Right atrium auricular region (tissue), 2 donors: ENCODE results near the gene PDHX. TPM values are rescaled to one million over a fixed set of nuclear protein-coding genes. Genes with fewer than 3 reads are reported as not detected.

Experiments
- DNase-seq: peaks from one replicate; pipeline ENCODE4 v3.0.0-alpha.2; 2019; ENCODE audit warnings: low spot score
- H3K27ac ChIP-seq, 2 donors: fragments of 200-600 bp; sonication (generic); 1 replicate in 1 of 2; 2 replicates in 1 of 2; pipeline ENCODE4 v1.5.1; 2016 to 2019
- H3K27me3 ChIP-seq, 2 donors: fragments of 200-600 bp; sonication (generic); one replicate each; pipeline versions ENCODE4 v1.5.1 to v1.6.0; 2017 to 2019
- H3K36me3 ChIP-seq: fragments of 200-600 bp; sonication (generic); one replicate; pipeline ENCODE4 v1.5.1; 2016
- H3K4me1 ChIP-seq, 2 donors: fragments of 200-600 bp; sonication (generic); one replicate each; pipeline versions ENCODE4 v1.5.1 to v1.6.0; 2017 to 2019
- H3K4me3 ChIP-seq, 2 donors: fragments of 200-600 bp; sonication (generic); 1 replicate in 1 of 2; 2 replicates in 1 of 2; pipeline ENCODE4 v1.5.1; 2017 to 2019; ENCODE audit warnings: mild to moderate bottlenecking in 1 of 2, moderate library complexity in 1 of 2
- H3K9me3 ChIP-seq, 2 donors: fragments of 200-600 bp; sonication (generic); one replicate each; pipeline ENCODE4 v1.5.1; 2019
- total RNA-seq, 2 donors: library from RNA; depleted of rRNA; stranded (reverse); fragments of >200 nt; gene quantifications; one replicate each; pipeline ENCODE4 v1.1.0, GENCODE V29; 2016
- TF ChIP-seq, protein P1 (sequence below), 2 donors: fragments of 200-600 bp; sonication (generic); IDR thresholded peaks; one replicate each; pipeline ENCODE4 v1.5.1; 2019; ENCODE audit warnings: antibody characterized with exemption in 2 of 2

The PDHX gene
- total RNA-seq, 2 donors from 2014 or later = 47.2 to 94.0 TPM

DNA sequence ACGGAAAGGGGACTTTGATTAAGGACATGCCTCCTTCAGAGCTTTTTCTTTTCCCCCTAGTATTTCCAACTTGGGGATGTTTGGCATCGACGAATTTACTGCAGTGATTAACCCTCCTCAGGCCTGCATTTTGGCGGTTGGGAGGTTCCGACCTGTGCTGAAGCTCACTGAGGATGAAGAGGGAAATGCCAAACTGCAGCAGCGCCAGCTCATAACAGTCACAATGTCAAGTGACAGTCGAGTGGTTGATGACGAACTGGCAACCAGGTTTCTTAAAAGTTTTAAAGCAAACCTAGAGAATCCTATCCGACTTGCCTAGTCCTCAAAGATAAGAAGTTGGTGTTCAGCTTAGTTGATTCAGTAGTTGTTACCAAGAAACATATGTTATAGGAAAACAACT lies 78.4 kb downstream of the PDHX start:
- no peak for DNase-seq
- Histone ChIP-seq H3K36me3 (no peaks in the 10 kb centered on the region), H3K4me1 (no peaks in the 10 kb centered on the region), H3K4me3 (no peak overlapping the region), H3K27ac (no peak overlapping the region), H3K27me3 (no peaks in the 10 kb centered on the region), H3K9me3 (no peaks in the 10 kb centered on the region)
- TF ChIP-seq, protein P1, sequence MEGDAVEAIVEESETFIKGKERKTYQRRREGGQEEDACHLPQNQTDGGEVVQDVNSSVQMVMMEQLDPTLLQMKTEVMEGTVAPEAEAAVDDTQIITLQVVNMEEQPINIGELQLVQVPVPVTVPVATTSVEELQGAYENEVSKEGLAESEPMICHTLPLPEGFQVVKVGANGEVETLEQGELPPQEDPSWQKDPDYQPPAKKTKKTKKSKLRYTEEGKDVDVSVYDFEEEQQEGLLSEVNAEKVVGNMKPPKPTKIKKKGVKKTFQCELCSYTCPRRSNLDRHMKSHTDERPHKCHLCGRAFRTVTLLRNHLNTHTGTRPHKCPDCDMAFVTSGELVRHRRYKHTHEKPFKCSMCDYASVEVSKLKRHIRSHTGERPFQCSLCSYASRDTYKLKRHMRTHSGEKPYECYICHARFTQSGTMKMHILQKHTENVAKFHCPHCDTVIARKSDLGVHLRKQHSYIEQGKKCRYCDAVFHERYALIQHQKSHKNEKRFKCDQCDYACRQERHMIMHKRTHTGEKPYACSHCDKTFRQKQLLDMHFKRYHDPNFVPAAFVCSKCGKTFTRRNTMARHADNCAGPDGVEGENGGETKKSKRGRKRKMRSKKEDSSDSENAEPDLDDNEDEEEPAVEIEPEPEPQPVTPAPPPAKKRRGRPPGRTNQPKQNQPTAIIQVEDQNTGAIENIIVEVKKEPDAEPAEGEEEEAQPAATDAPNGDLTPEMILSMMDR (IDR thresholded peaks at IDR 0.05) = no peak

DNA sequence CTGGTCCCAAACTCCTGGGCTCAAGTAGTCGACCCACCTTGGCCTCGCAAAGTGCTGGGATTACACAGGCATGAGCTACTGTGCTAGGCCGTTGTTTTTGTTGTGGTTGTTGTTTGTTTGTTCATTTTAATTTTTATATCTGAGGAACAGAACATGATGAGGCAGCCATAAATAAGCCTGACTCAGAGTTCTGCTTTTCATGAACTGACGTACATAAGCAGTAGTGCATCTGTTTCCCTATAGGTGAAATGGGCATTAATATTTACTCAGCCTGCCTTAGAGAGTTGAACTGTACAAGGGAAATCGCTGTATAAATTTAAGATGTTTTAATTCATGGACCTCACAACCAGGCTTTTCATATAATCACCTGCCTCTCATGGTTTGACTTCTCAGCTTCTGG lies 80.5 kb downstream of the PDHX start:
- H3K4me3 ChIP-seq = no peak overlapping the region
- no peaks in the 10 kb centered on the region for H3K9me3 ChIP-seq
- no peak for DNase-seq
- H3K27me3 ChIP-seq = no peaks in the 10 kb centered on the region
- no peaks in the 10 kb centered on the region for H3K4me1 ChIP-seq
- H3K27ac ChIP-seq = no peak overlapping the region
- TF ChIP-seq, protein P1 (IDR thresholded peaks at IDR 0.05) = no peak
- H3K36me3 ChIP-seq = no peaks in the 10 kb centered on the region

DNA sequence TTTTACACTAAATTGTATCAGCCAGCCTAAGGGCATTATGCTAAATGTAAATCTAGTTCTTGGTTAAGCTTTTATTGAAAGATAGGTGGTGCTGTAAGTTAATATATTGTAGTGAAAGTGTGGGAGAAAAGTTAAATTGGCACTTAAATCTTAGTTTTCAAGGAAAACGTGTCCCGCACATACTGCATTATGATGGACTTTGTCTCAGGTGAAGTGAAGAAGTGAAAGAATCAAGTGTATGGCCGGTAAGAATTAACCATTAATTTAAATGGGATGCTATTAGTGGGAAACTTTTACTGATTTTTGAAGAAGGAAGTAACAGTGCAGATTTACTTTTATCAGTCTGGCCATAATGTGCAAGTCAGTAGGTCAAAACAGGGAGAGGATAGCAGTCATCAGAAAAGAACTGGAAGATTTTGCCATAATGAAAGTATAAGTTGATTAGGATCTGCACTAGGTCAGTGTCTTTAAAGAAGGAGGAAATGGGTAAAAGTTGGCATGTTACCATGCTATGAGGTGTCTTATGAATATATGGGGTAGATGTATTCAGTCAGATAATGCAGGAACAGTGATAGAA lies 81.6 kb downstream of the PDHX start:
- TF ChIP-seq, protein P1 (IDR thresholded peaks at IDR 0.05) = peak in 1 of 2 donors; percentile 61
- no peak for DNase-seq
- H3K36me3 ChIP-seq = no peaks in the 10 kb centered on the region
- no peaks in the 10 kb centered on the region for H3K9me3 ChIP-seq
- no peak overlapping the region for H3K27ac ChIP-seq
- H3K4me1 ChIP-seq = no peaks in the 10 kb centered on the region
- H3K27me3 ChIP-seq = no peaks in the 10 kb centered on the region
- no peak overlapping the region for H3K4me3 ChIP-seq

DNA sequence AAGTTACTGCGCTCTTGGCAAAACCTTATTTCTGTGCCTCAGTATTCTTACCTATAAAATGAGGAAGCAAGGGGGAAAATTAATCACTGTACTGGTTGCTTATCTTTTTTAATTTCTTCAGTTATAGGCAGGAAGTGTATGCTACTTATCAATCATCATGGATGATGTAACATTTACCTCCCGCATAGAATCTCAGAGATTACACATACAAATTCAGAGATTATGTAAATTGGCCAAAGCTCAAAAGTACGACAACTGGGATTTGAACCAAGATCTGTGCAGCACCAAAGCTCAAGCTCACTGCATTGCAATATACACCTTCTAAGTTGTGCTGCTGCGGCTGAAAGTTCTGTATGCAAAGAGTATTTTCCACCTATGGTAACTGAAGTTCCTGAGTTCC lies 83.0 kb downstream of the PDHX start:
- H3K36me3 ChIP-seq = no peaks in the 10 kb centered on the region
- DNase-seq = no peak
- no peaks in the 10 kb centered on the region for H3K27me3 ChIP-seq
- no peaks in the 10 kb centered on the region for H3K4me1 ChIP-seq
- TF ChIP-seq, protein P1 (IDR thresholded peaks at IDR 0.05) = no peak
- no peak overlapping the region for H3K27ac ChIP-seq
- H3K9me3 ChIP-seq = no peaks in the 10 kb centered on the region
- no peak overlapping the region for H3K4me3 ChIP-seq

DNA sequence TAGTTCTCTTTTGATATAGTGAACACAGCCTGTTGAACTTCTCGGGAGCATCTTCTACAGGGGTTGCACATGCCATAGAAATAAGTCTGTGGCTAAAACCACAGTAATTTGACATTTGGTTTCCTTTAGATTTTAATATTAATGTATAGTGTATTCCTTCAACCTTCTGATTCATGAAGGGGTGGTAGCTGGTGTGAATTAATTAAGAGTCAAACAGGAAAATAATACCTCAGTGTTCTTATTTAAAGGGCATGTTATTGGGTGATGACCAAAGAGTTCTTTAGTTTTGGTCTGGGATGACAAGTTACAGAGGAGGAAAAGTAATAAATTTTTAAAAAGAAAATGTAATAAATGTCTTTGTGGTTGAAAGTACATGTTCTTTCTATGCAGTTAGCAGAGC lies 86.8 kb downstream of the PDHX start:
- Histone ChIP-seq H3K27ac (no peak overlapping the region), H3K36me3 (no peaks in the 10 kb centered on the region), H3K4me1 (no peaks in the 10 kb centered on the region), H3K4me3 (no peak overlapping the region), H3K27me3 (no peaks in the 10 kb centered on the region), H3K9me3 (no peaks in the 10 kb centered on the region)
- TF ChIP-seq, protein P1 (IDR thresholded peaks at IDR 0.05) = no peak
- no peak for DNase-seq

DNA sequence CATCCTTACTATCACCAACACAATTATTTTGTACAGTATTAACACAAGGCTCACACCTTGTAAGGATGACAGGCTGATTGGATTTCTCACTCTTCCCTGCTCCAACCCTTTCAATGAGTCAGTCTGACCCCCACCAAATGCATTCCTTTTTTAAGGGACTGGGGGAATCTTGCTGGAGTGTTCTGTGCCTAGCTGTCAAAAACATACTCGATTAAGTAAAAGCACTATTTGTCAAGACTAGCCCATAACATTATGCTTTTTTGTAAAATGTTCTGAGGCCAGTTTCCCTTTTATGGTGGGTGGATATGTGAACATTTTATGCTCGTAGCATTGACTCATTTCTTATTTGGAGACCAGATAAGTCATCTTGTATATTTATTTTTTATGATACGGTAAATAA lies 87.2 kb downstream of the PDHX start:
- TF ChIP-seq, protein P1 (IDR thresholded peaks at IDR 0.05) = no peak
- Histone ChIP-seq H3K9me3 (no peaks in the 10 kb centered on the region), H3K27me3 (no peaks in the 10 kb centered on the region), H3K27ac (no peak overlapping the region), H3K4me1 (no peaks in the 10 kb centered on the region), H3K36me3 (no peaks in the 10 kb centered on the region), H3K4me3 (no peak overlapping the region)
- no peak for DNase-seq
